WTC11 (cell line): ENCODE measurements around the gene MICAL3.

Source experiments
- CTCF ChIP-seq: fragments of 200-600 bp; IDR thresholded peaks from 2 replicates; pipeline ENCODE4 v1.8.0; 2022; ENCODE audit warnings: antibody characterized with exemption
- E2F4 ChIP-seq: sonication (generic); formaldehyde crosslinking; IDR thresholded peaks from 2 replicates; pipeline ENCODE4 v1.8.1; 2022; ENCODE audit warnings: low read depth, mild to moderate bottlenecking, moderate library complexity, missing genetic modification reagents, borderline replicate concordance
- GABPB1 ChIP-seq: sonication (generic); formaldehyde crosslinking; IDR thresholded peaks from 2 replicates; pipeline ENCODE4 v1.8.1; 2023; ENCODE audit warnings: mild to moderate bottlenecking, missing genetic modification reagents
- JAZF1 ChIP-seq: fragments of 250-450 bp; sonication (Bioruptor Pico); IDR thresholded peaks from 2 replicates; pipeline ENCODE4 v1.9.0; 2021; ENCODE audit warnings: moderate library complexity, mild to moderate bottlenecking, inconsistent platforms
- MXD4 ChIP-seq: fragments of 250-450 bp; sonication (Bioruptor Pico); IDR thresholded peaks from 2 replicates; pipeline ENCODE4 v1.8.0; 2021; ENCODE audit warnings: mild to moderate bottlenecking, moderate library complexity, borderline replicate concordance
- SP1 ChIP-seq: sonication (generic); formaldehyde crosslinking; conservative IDR thresholded peaks from 2 replicates; pipeline ENCODE4 v1.8.1; 2022; ENCODE audit warnings: missing genetic modification reagents
- TCF7 ChIP-seq: sonication (generic); formaldehyde crosslinking; IDR thresholded peaks from 2 replicates; pipeline ENCODE4 v1.8.0; 2022; ENCODE audit warnings: mild to moderate bottlenecking, low read depth, missing genetic modification reagents, moderate library complexity
- ZBTB21 ChIP-seq: sonication (generic); formaldehyde crosslinking; IDR thresholded peaks from 2 replicates; pipeline ENCODE4 v1.8.1; 2023; ENCODE audit warnings: mild to moderate bottlenecking, missing genetic modification reagents, borderline replicate concordance
- ZBTB43 ChIP-seq: sonication (generic); formaldehyde crosslinking; IDR thresholded peaks from 2 replicates; pipeline ENCODE4 v1.8.1; 2023; ENCODE audit warnings: mild to moderate bottlenecking, missing genetic modification reagents
- TF ChIP-seq, protein P1 (sequence below): sonication (generic); formaldehyde crosslinking; IDR thresholded peaks from 2 replicates; pipeline ENCODE4 v1.8.1; 2022; ENCODE audit warnings: mild to moderate bottlenecking, moderate library complexity, missing genetic modification reagents
- TF ChIP-seq, protein P2 (sequence below): sonication (generic); formaldehyde crosslinking; IDR thresholded peaks from 2 replicates; pipeline ENCODE4 v1.8.0; 2022; ENCODE audit warnings: mild to moderate bottlenecking, missing genetic modification reagents

DNA sequence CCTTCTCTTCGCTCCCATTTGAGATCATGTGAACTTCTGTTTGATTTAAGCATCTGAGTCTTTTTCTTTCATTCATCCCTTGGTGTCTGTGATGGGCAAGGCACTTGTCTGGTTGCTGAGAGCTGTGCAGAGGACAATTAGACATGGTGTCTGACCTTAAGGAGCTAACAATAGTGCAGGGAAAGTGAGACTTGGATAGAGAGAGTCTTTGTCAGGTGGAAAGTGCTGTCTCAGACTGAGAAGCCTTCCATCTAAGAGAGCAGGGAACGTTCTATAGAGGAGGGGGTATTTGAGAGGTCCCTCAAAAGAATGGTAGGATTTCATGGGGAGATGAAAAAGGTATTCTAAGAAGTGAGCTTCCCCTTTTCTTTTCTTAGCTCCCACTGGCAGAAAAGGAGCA, 14.1 kb downstream of the MICAL3 start:
- no peak for TF ChIP-seq CTCF
- TF ChIP-seq ZBTB21 = no peak
- no peak for TF ChIP-seq MXD4 (CRISPR knock-in tag)
- TF ChIP-seq, protein P1, sequence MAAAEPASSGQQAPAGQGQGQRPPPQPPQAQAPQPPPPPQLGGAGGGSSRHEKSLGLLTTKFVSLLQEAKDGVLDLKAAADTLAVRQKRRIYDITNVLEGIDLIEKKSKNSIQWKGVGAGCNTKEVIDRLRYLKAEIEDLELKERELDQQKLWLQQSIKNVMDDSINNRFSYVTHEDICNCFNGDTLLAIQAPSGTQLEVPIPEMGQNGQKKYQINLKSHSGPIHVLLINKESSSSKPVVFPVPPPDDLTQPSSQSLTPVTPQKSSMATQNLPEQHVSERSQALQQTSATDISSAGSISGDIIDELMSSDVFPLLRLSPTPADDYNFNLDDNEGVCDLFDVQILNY (CRISPR knock-in tag) = no peak
- no peak for TF ChIP-seq ZBTB43 (CRISPR knock-in tag)
- no peak for TF ChIP-seq GABPB1 (CRISPR knock-in tag)
- TF ChIP-seq TCF7 (CRISPR knock-in tag) = no peak
- no peak for TF ChIP-seq SP1 (CRISPR knock-in tag)
- TF ChIP-seq, protein P2, sequence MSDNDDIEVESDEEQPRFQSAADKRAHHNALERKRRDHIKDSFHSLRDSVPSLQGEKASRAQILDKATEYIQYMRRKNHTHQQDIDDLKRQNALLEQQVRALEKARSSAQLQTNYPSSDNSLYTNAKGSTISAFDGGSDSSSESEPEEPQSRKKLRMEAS (CRISPR knock-in tag) = no peak
- TF ChIP-seq E2F4 = no peak
- no peak for TF ChIP-seq JAZF1 (CRISPR knock-in tag)
